GM19240 (cell line): Measurements from ENCODE around the gene HOXB7.

ENCODE experiments used
- DNase-seq: peaks from one replicate; pipeline ENCODE4 v3.0.0; 2011; ENCODE audit warnings: low spot score; ENCODE audit not compliant: insufficient read length

HOXB7 gene

GRCh38 chr17:48609759-48610281 is 997 bp downstream of the HOXB7 start:
- no peak for DNase-seq

- DNase-seq, result no peak
These were observed 1.8 kb downstream of the HOXB7 start for GRCh38 chr17:48609033-48609432.

GRCh38 chr17:48608494-48608834 is 2.4 kb downstream of the HOXB7 start:
- no peak for DNase-seq

GRCh38 chr17:48606892-48607614 is 3.8 kb downstream of the HOXB7 start:
- no peak for DNase-seq

- no peak for DNase-seq
These were observed 4.6 kb downstream of the HOXB7 start for GRCh38 chr17:48605991-48606891.

GRCh38 chr17:48605409-48605919 is 5.4 kb downstream of the HOXB7 start:
- DNase-seq, result no peak

GRCh38 chr17:48604770-48605329 is 6.0 kb downstream of the HOXB7 start, which contains the start of gene HOXB6:
Gene HOXB6, minus strand, starts transcription at chr17:48604986. Its CDS starts 6,836 bp downstream, at chr17:48598150.
- DNase-seq, result no peak

- DNase-seq, result no peak
These were observed 6.7 kb downstream of the HOXB7 start for GRCh38 chr17:48603959-48604769.

- no peak for DNase-seq
These were observed 9.0 kb downstream of the HOXB7 start for GRCh38 chr17:48601539-48602425.

- no peak for DNase-seq
These were observed 9.6 kb downstream of the HOXB7 start for GRCh38 chr17:48601207-48601538.

GRCh38 chr17:48600244-48601098 is 10.3 kb downstream of the HOXB7 start:
- no peak for DNase-seq

GRCh38 chr17:48599354-48599753 is 11.5 kb downstream of the HOXB7 start:
- no peak for DNase-seq

GRCh38 chr17:48598736-48599135 is 12.1 kb downstream of the HOXB7 start:
- no peak for DNase-seq

- no peak for DNase-seq
These were observed 12.8 kb downstream of the HOXB7 start for GRCh38 chr17:48597778-48598631.

GRCh38 chr17:48597528-48597777 is 13.4 kb downstream of the HOXB7 start:
- DNase-seq, result no peak

GRCh38 chr17:48596735-48597527 is 13.9 kb downstream of the HOXB7 start:
- no peak for DNase-seq

- no peak for DNase-seq
These were observed 14.7 kb downstream of the HOXB7 start for GRCh38 chr17:48596000-48596734.
